ENCODE data around the gene NKG7.
A peak's percentile ranks its signal among the peaks of the same experiment; 100 is the strongest.

The NKG7 gene

DNA sequence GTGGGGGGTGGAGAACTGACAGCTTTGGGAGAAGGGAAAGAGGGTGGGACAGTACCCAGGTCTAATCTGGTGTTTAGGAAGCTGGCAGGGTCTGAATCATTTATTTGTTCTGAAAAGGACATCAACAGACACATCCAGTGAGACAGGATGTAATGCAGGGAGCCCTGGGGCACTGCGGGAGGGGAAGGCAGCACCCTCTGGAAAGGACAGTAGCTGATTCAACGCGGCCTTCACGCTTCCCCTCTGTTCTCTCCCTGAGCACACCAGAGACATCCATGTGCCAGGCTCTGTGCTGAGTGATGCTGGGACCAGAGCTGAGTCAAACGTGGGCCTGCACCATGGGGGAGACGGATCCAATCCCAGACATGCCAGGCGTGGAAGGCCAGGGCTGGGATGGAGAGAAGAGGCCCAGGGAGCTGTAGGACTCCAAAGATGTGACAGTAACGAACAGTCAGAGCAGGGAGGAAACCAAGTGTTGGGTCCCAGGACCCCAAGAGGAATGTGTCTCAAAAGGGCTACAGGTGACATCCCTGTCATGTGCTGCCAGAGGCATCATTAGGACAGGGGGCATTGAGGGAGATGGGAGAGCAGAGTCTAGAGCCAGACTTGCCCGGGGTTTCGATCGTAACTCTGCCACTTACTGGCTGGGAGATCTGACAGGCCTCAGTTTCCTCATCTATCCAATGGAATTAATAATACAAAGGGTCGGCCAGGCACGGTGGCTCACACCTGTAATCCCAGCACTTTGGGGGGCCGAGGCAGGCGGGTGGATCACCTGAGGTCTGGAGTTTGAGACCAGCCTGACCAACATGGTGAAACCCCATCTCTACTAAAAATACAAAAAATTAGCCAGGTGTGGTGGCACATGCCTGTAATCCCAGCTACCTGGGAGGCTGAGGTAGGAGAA is 8.0 kb downstream of the NKG7 start:
- no peak for DNase-seq (ENCODE audit: low read depth in 2 of 2)

DNA sequence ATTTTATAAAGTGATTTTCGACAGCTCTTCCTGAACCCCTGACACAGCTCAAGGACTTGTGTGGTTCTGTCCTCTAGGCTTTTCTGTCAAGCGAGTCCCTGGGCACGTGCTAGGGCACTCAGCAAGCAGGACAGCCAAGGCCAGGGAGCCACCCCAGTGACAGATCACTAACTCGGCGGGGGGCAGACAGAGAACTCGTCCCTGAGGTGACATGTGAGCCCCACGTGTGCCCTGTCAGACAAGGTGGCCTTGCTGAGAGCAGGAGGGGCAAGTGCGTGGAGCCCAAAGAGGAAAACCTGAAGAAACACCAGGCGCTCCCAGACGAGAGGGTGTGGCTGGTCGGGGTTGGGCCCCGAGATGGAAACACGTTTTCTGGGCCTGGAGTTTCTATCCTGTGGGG is 11.2 kb downstream of the NKG7 start:
- DNase-seq (ENCODE audit: low read depth in 2 of 2): no peak

DNA sequence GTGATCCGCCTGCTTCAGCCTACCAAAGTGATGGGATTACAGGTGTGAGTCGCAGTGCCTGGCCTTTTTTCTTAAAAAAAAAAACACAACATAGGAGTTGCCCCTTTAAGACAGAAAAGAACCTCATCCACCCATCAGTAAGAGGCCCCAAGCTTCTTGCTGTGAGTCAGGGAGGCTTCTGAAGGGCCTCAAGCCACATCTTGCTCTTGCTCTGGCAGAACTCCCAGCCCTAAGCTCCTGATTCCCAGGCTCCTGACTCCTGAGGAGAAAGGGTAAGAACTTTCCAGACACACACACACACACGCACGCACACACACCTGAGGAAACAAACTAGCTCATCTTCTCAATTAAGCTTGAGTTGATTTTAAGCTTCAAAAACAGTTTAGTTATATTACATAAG is 13.2 kb downstream of the NKG7 start:
- no peak for DNase-seq (ENCODE audit: low read depth in 2 of 2)

- no peak for DNase-seq (ENCODE audit: low read depth in 2 of 2)
These were observed 14.5 kb downstream of the NKG7 start for GRCh38 chr19:51357952-51358351.

DNA sequence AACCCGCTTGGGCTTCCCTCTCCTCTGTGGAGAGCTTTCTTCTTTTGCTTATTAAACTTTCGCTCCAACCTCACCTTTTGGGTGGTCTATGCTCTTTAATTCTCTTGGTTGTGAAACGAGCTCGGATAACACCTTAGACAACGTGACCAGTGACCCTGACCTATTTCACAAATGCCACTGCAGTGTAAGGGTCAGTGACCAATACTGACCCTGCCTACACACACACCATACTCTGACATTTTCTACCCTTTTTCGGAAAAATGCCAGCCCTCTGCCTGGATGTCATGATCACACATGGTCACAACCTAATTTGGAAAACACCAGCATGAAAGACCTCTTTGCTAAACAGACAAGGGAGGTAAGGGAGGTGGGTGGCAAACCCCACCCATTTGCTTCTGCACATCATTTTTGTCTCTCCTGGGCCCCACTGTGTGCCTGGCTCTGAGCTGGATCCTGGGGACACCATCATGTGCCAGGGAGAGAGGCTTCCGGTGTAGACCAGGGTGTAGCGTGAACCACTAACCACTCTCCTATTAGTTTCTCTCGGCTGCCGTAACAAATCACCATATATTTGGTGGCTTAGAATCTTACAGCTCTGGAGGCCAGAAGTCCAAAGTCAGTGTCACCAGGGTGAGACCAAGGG is 16.2 kb downstream of the NKG7 start:
- DNase-seq (ENCODE audit: low read depth in 2 of 2): no peak

DNA sequence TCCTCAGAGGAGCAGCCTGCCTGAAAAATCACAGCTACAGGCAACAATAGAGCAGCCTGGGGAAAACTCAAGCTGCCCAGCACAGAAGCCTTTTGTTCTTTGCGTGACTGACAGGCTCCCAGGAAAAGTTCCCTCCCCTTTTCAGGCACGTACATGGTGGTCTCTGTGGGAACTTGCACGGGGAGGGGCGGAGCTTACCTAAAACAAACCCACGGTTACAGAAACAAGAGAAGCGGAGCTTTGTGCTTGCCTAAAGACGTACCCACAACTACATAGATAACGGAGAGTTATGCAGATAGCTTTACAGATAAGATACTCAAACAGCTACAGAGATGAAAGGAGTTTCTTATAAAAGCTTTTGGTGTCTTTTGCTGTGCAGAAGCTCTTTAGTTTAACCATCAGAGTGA is 17.7 kb downstream of the NKG7 start:
- no peak for DNase-seq (ENCODE audit: low read depth in 2 of 2)

DNA sequence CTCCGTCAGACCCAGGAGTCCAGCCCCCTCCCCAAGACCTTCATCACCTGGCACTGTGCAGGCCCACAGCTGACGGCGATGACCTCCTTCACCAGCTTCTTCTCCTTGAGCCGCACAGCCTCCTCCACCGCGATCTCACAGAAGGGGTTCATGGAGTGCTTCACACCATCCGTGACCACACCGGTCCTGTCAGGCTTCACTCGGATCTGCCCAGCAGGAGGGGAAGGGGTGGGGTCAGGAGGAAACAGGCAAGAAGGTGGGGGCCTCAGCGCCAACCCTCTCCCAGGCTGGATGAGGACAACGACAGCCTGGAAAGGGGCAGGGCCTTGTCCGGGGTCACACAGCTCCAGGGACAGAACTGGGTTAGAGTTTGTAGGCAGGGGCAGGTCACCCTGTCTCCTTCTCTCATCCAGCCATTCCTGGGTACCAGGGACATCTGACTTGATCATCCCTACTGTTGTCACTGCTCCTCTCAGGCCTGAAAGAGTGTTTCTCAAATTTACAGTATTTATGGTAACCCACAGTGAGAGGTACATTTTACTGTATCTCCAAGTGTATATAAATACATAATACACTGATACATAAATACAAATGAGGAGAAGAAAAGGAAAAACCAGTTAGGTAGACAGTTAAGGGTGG is 18.2 kb downstream of the NKG7 start:
- no peak for DNase-seq (ENCODE audit: low read depth in 2 of 2)

GRCh38 chr19:51352783-51353360 is 19.6 kb downstream of the NKG7 start:
- no peak for DNase-seq (ENCODE audit: low read depth in 2 of 2)

DNA sequence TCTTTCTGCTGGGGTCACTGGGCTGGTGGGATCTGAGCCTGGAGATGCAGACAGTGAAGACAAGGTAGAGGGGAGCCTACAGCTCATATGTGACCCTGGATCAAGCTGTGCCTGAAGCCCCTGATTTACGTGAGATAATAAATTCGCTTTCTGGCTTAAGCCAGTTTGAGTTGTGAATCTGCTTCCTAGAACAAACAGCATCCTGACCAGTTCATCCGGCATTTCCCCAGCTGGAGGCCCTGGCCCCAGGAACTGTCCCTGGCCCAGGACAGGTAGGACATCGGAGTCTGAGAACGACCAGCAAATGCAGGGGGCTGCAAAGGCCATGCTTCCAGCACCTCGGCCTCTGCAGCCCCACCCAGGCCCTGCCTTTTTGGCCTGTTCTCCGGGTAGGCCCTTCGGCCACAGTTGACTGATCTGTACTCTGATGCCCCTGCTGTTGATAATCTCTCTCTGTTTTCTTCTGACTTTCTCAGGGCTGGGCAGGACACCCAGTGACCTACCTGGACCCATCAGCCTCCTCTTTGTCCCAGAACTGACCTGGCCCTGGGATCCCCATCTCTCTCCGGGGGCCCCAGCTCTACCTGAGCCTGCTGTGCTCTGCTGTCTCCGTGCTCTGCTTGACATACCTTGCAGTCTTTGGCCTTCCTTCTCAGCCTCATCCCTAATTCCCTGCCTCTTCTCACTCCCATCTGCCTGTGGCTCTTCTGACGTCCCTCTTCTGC is 21.0 kb downstream of the NKG7 start:
- no peak for DNase-seq (ENCODE audit: low read depth in 2 of 2)

DNA sequence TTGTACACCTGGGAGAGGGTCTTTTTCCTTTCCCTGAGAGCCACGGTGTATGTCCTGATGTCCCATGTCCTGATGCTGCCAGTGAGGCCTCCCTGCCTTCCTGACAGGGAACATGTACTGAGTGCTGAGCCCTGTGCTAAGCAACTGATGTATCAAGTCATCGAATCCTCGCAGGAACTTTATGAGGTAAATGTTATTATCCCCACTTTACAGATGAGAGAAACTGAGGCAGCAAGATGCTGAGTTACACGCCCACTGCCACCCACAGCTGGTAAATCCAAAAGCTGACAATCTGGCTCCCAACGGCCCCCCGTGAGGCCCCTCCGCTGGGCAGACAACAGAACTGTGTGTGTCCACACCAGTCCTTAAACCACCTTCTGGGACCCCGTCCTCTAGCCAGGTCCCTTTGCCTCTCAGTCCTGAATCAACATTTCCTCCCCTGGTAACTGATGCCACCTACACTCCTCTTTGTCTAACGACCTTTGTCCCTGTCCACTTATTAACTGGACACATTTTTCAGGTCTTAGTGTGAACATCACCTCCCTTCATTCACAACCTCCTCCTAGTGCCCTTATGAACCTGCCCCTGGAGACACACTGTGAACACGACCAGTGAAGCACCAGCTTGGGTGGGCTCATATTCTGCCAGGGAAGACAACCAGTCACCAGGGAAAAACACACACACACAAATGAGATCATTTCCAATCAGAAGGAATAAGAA is 25.1 kb downstream of the NKG7 start:
- no peak for DNase-seq (ENCODE audit: low read depth in 2 of 2)

DNA sequence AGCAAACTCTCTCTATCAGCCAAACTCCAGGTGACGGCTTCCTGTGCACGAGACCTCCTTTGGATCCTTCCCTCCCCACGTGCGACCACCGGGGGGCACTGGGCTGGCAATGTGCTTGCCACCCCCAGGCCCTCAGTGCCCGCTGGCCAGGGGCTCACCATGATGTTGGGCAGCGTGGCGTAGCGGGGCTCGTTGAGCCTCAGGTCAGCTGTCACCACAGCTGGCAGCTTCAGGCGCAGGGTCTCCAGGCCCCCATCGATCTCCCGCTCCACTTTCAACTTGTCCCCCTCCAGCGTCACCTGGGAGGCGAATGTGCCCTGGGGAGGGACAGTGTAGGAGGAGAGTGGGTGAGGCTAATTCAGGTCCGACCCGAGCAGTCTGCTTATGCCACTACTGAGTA is 25.7 kb downstream of the NKG7 start:
- DNase-seq (ENCODE audit: low read depth in 2 of 2): no peak

DNA sequence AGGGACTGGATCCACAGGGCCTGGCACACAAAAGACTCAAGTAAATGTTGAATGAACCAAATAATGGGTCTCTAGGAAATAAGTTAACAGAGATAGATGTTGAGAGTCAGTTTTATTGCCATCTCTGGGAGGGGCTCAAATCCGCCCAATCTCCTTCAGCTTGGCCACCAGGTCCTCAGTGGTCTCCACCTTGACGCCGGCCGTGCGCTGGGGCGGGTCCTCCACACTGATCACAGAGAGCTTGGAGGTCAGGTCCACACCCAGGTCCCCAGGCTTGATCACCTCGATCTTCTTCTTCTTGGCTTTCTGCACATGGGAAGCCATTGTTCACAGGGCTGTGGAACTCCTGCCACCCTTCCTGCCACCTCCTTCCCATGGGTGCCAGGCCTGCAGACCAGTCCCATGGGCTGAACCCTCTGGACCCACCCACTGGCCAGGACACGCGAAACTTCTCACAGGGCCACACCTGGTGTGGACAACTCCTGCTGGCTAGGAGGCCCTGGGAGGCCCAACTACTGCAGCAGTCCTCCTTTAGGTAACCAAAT is 27.3 kb downstream of the NKG7 start:
- DNase-seq (ENCODE audit: low read depth in 2 of 2): no peak

DNA sequence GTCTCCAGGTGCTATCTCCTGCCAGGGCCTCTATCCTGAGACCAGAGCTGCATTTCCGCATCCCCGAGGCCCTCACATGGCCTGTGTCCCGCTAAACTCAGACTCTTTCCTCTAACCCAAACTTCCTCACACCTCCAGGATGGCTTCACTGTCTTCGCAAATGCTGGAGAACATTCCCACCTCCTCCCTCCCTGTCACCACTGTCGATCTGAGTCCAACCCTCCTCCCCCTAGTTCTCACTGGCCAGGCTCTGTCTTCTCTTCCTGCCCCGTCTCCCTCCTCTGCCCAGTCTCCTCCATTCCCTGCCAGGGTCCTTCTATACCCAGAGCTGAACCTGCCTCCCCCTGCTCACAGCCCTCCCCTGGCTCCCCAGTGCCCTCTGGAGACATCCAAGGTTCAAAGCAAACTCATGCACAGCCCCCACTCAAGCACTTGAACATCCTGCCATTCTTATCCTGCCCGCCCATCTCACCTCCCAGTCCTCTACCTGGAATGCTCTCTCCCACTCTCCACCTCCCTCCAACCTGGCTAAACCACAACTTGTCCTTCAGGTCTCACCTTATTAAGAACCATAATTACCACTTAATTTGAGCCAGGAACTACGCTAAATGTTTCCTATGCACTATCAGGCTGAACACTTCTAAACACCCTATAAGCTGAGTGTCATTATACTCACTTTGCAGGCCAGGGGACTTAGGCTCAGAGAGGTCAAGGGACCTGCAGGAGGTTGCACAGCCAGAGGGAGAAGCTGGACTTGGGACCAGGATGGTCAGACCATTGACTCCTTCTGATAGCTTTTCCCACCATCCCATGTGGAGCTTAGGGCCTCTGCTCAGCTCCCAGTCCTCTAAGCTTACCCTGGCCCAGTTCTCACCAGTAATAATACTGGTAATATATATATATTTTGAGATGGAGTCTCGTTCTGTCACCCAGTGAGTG is 29.6 kb downstream of the NKG7 start:
- no peak for DNase-seq (ENCODE audit: low read depth in 2 of 2)

- no peak for DNase-seq (ENCODE audit: low read depth in 2 of 2)
These were observed 30.4 kb downstream of the NKG7 start, which contains the start of gene VSIG10L for GRCh38 chr19:51341976-51342580. TSS of gene VSIG10L (minus strand) at chr19:51342139. CDS start at chr19:51342124, 15 bp downstream.

GRCh38 chr19:51341066-51341465 is 31.4 kb downstream of the NKG7 start:
- DNase-seq (ENCODE audit: low read depth in 2 of 2): no peak

DNA sequence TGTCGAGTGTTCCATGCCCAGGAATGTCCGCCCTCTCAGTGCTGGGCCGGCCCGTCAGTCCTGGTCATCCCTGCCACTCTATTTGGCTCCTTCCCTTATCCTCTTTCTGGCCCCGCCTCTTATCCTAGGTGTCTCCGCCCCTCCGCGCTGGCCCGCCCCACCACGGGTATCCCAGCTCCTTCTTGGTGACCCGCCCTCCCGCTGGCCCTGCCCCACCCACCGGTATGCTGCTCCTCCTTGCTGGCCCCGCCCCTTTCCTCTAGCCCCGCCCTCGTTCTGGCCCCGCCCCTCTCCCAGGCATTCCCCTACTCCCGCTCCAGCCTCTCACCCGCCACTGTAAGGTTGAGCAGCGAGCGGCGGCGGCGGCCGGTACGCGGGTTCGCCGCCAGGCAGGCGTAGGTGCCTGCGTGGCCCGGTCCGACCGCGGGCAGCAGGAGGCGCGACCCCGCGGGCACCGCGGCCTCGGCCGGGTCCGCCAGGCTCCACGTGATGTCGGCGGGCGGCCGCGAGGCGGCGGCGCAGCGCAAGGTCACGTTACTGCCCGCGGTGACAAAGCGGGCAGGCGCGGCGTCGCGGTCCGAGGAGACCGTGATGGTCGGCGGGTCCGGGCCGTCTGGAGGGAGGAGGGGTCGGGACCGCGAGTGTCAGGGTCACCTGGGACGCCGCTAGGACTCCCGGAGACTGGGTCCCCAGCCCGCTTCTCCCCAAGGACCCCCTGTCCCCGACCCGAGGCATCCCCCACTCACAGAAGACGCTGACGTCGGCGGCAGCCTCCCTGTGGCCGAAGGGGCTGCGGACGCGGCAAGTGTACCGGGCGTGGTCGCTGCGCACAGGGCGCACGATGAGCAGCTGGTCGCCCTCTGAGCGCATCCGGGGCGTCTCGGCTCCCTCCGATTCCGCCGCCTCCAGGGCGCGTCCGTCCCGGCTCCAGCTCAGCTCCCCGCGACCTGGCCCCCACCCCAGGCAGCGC is 32.5 kb downstream of the NKG7 start:
- peak; percentile 97 to 99 for DNase-seq (ENCODE audit: low read depth in 2 of 2)

- peak; percentile 23 to 32 for DNase-seq (ENCODE audit: low read depth in 2 of 2)
These were observed 33.2 kb downstream of the NKG7 start for GRCh38 chr19:51339313-51339686.
